HG03432 (cell line): ENCODE measurements around the gene GAN.

ENCODE experiments used
- ATAC-seq: cut with Tn5 transposase; IDR thresholded peaks from one replicate; pipeline ENCODE4 v1.9.1; 2021; ENCODE audit warnings: mild to moderate bottlenecking, moderate library complexity; ENCODE audit not compliant: unreplicated experiment

Gene GAN, protein sequence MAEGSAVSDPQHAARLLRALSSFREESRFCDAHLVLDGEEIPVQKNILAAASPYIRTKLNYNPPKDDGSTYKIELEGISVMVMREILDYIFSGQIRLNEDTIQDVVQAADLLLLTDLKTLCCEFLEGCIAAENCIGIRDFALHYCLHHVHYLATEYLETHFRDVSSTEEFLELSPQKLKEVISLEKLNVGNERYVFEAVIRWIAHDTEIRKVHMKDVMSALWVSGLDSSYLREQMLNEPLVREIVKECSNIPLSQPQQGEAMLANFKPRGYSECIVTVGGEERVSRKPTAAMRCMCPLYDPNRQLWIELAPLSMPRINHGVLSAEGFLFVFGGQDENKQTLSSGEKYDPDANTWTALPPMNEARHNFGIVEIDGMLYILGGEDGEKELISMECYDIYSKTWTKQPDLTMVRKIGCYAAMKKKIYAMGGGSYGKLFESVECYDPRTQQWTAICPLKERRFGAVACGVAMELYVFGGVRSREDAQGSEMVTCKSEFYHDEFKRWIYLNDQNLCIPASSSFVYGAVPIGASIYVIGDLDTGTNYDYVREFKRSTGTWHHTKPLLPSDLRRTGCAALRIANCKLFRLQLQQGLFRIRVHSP

DNA sequence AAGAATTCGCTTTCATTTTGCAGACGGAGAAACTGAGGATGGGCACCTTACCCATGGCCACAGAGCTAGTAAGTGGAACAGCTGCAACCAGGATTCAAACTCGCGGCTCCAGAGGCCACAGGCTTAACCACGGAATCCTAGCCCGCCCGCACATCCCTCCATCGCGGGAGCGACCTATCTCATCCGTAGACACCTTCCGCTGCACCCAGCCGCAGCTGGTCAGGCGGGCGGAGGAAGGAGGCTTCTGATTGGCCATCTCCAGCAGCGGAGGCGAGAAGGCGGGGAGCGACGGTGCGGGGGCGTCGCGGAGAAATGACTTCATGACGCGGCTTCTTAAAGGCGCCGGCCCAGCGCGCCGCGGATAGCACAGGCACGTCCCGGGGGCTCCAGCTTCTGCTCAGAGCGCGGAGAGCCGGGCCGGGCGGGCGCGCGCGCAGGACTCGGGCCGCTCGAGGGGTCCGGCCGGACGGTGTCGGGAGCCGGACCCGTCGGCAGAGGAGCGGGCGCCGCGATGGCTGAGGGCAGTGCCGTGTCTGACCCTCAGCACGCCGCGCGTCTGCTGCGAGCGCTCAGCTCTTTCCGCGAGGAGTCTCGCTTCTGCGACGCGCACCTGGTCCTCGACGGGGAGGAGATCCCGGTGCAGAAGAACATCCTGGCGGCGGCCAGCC, at the start of gene GAN:
TSS of gene GAN (plus strand) at position 360 of the 668 bp plus-strand sequence. CDS start at position 512, 152 bp downstream.
- ATAC-seq, result peak; percentile 97

DNA sequence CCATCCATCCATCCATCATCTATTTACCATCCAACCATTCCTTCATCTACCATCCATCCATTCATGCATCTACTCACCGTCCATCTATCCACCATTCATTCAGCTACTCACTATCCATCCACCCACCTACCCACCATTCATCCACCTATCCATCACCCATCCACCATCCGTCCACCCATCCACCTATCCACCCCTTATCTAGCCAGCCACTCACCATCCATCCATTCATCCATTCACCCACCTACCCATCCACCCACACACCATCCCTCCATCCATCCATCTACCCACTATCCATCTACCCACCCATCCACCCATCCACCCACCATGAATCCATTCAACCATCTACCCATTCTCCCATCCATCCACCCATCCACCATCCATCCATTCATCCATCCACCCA, 49.7 kb upstream of the GAN start:
- ATAC-seq, result no peak

DNA sequence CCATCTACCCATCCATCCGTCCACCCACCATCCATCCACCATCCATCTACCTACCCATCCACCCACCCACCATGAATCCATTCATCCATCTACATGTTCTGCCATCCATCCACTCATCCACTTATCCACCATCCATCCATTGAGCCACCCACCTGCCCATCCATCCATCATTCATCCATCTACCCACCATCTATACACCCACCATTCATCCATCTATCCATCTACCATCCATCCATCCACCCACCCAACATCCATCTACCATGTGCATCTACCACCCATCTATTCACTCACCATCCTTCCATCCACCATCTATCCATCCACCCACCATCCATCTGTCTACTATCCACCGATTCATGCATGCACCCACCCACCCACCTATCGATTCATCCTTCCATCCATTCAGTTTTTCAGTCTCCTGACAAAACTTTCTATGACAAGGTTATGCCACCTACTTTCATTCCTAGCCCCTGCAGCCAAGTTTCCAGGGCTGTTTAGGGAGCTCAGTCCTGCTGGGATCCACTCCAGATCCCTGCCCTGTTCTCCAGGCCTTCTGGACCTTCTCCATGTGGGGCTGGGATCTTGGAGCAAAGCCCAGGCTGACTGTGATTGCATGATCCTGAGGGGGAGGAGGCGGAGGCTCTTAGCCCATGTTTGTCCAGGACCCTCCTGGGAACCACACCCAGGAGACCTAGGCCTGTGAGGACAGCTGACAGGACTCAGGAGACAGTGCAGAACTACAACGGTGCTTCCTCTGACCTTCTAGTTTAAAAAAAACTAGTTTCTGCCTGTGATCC, 48.9 kb upstream of the GAN start:
- no peak for ATAC-seq

DNA sequence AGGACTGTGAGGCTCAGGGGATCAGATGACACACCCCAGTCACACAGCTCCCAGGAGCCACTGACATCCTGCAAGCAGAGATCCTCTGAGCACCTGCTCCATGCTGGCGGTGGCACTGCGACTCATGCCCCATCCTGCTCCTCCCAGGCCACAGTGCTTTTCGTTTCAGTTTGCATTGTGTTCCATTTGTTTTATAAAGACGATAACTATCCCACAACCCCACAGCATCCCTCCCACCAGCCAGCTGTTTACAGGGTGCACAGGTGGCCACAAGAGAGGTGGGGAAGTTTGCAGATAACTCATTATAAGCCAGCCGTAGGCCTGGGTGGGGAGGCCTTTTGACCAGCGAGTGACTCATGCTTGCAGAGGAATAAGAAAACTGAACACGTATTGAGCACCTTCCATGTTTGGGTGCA, 48.1 kb upstream of the GAN start:
- peak; percentile 57 for ATAC-seq

DNA sequence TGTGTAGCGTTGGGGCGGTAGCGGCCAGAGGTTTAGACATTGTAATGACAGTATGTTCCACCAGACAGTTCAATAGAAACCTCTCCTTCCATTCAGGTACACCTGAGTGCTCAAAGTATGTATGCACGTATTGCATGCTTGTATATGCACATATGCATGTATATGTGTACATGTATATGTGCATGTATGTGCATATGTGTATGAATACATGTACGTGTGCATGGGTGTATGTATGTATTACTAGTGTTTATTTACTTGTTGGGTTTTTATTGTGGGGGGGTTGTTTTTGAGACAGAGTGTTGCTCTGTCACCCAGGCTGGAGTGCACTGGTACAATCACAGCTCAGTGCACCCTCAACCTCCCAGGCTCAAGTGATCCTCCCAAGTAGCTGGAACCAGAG, 46.3 kb upstream of the GAN start:
- no peak for ATAC-seq

DNA sequence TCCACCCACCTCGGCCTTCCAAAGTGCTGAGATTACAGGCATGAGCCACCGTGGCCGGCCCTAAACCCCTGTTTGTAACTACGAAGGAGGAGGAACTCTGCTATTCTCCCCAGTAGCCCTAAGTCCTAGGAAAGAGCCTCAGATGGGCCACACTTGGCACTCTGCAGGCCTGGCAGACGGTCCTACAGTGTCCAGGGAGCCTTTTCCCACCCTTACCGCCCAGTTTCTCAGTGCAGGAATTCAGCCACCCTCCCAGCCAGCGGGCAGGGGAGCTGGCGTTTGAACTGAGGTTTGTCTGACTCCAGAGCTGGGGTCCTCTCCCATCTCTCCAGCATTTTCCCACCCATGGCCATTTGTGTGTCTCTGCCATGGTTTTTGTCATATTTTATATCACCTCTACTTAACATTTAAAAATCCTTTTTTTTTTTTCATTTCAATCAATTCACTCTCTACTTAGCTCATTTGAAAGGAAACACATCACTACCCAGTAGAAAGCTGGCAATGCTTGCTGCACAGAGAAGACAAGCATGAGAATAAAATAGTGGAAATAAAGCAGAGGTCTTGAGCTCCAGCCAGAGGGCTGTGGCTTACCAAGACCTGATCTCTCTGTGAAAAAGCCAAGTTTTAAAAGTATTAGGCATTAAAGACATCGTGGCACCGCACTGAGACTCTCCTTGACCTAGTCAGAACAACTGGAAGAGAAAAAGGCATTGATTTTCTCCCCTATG, 41.4 kb upstream of the GAN start:
- ATAC-seq, result no peak

DNA sequence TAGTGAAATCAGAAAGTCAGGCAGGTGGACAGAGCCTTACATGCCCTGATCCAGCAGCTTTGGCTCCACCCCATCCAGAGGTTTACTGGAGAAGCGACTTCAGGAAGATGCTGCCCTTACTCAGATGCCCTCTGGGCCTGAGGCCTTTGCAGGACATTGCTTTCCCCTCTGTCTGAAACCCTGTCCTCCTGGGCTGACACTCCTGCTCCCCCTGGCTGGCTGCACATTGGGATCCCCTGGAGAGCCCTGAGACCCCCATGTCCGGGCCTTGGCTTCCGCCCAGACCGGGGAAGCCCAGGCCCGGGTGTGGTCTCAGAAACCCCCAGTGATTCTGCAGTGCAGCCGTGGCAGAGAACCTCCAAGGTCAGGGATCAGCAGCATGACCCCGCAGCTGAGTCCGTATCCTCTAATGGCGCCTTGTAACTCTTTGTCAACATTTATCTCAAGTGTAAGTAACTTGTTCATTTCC, 39.7 kb upstream of the GAN start:
- ATAC-seq, result no peak

DNA sequence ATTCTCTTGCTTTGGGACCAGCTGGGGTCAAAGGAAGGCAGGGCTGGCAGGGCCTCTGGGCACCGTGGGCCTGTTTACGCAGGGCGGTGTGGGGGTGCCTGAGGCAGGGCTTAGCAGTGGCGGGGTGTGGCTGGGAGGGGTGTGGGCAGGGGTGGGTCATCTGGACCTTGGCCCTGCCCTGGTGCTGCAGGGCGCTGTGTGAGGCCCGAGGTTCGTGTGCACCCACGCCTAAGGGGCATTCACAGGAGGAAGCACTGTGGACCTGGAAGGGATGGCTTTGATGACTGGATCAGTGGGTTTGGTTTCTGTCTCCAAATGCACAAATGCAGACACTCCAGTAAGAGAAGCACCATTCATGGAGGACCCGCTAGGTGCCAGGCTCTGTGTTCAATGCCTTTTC, 39.0 kb upstream of the GAN start:
- no peak for ATAC-seq

DNA sequence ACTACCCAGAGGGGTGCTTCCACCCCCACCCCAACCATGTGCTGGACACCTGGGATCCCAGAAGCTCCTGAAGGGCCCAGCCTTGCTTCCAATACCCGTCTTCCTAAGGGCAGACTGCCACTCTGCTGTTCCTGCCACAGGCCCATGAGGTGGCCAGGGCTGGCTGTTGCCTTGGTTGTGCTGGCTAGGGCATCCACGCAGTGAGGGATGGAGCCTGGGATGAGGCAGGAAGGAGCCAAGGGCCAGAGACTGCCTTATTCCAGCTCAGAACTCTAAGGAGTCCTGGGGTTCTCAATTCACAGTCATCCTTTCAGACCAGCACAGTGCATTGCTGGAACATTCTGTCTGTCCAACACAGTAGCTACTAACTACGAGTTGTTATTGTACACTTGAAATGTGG, 38.4 kb upstream of the GAN start:
- no peak for ATAC-seq

DNA sequence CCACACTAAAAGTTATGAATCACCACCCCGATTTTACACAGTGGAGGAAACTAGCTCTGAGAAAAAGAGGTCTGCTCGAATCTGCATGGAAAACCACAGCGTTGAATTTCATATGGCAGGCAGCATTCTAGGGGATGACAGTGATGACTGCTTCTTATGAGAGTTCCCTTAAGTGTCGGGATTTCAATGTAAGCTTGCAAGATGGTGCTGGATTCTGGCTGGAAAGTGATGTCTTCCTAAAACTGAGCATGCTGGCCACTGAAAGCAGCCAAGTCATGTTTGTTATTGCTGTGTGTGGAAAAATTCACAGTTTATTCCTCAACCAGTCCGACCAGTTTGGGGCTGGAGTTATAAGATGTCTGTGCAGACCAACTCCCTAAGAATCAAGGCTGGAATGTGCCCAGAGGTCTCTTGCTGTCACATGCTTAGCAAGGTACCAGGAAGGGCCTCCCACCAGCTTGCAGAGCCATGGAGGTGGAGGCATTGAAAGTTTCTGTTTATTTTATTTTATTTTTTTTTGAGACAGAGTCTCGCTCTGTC, 37.2 kb upstream of the GAN start:
- ATAC-seq, result no peak

DNA sequence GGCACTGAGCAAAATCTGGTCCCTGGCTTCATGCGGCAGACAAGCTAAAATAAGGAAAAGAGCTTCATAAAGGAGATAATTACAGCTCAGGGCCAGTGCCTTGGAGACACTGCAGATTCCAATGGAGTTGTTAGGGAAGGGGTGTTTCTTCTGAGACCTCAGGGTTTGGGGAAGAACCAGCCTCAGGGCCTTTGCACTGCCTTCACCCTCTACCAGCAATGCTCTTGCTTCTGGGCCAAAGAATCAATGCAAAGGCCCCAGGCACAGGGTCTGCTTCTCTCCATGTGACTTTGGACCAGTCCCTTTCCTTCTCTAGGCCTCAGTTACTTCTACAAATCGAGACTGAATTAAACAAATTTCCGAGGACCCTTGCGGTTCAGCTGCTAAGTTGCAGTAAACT, 36.2 kb upstream of the GAN start:
- ATAC-seq, result no peak

DNA sequence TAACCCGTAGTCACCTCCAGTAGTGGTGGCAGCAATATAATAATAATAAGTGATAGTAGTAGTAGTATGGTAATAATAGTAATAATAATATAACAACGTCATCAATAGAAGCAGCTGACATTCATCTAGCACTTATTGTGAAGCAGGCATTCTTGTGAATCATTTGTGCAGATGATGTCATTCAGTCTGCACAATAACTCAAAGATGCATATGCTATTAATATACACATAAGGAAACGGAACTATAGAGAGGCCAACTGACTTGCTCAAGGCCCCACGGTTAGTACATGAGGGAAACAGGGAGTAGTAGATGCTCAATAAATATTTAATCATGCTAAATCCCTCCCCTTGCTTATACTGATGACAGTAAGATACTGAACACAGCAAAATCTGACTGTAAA, 35.4 kb upstream of the GAN start:
- no peak for ATAC-seq

DNA sequence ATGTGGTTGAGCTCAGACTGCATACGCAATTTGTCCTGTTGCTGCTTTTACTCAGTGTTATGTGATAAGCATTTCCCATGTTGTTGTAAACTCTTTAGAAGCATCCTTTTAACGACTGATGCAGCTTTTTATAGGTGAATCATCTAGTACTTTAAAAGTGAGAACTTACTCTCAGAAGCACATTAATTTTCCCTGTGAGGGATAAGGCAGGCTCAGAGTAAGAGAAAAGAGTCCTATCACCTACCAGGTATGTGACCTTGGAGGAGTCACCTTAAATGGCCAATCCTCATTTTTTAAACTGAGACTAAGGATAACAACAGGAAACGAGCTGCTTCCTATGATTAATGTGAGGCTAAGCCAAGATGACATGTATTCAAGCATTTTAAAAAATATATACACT, 34.4 kb upstream of the GAN start:
- ATAC-seq, result no peak

DNA sequence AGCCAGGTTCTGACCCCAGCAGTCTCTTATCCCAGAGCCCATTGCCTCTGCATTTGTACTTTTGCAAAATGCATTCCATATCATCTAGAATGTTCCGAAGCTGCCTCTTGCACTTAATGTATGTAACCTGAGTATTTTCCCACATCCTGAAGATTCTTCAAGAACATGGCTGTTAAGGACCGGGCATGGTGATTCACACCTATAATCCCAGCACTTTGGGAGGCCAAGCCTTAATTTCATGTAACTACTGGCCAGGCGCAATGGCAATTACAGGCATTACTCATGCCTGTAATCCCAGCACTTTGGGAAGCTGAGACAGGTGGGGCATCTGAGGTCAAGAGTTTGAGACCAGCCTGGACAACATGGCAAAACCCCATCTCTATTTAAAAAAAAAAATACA, 31.7 kb upstream of the GAN start:
- ATAC-seq, result no peak

DNA sequence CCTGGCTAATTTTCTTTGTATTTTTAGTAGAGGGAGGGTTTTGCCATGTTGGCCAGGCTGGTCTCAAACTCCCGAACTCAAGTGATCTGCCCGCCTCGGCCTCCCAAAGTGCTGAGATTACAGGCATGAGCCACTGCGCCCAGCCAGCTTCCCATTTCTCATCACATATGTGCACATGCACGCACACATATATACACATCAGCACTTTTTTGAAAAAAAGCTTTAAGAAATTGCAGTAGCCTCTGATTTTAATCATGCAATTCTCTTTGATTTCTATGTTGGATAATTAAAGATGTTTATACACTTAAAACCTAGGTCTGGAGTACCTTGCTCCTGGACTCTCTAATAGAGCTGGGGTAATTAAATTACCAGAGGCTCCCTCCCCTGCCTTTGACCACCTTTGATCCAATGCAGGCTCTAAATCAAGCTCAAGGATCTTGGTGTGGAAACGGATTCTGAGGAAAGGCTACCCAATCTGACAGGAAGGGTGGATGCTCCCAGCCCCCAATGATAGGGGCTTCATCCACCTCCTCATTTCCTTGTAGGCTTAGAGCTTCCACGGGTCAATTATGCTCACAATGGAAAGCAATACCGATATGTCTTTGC, 29.7 kb upstream of the GAN start:
- ATAC-seq, result no peak

DNA sequence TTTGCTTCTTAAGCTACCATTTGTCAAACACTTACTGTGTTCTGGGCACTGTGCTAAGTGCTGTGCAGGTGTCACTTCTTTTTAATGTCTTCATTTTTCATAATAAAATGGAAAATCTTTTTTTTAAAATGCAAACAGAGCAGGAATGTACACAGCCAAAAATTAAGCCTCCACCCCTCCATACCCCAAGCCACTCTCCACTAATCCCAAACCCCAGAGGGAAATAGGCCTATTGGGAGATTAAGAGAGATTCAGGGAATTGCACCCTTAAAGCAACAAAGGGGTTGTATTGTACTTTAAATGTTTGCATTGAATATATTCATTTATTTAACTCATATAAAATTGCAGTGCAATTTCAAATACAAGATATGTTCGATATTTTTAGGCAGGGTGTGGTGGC, 28.6 kb upstream of the GAN start:
- ATAC-seq, result no peak

DNA sequence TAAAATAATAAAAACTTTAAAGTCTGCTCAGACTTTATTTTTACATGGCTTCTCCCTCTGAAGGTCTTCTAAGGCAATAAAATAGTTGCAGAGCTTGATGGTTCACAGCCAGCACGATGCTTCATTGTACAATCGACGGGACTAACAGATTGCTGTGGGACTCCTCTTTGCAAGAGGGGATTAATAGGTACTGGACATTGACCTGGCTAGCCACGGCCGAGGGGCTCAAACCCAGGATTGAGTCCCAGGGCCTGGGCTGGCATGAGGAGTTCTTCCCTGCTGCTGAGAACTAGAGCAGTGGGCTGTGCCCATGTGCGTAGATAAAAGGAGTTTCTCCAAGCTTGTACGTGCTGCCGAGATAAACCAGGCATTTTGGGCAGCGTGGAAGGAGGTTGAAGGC, 23.6 kb upstream of the GAN start:
- ATAC-seq, result no peak

DNA sequence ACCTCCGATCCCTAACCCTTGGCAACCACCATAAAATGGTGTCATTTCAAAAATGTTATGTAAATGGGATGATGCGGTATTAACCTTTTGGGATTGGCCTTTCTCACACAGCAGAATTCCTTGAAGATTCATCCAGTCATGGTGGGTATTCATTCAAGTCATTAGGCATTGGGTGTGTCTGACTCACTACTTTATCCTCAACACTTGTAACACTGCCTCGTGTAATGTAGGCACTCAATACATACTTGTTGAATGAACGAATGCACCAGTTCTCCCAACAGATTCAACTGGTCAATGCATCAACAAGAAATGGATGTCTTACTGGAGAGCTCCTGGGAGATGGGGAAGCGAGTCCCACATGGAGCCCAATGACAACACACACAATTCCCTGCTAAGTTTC, 21.8 kb upstream of the GAN start:
- no peak for ATAC-seq

DNA sequence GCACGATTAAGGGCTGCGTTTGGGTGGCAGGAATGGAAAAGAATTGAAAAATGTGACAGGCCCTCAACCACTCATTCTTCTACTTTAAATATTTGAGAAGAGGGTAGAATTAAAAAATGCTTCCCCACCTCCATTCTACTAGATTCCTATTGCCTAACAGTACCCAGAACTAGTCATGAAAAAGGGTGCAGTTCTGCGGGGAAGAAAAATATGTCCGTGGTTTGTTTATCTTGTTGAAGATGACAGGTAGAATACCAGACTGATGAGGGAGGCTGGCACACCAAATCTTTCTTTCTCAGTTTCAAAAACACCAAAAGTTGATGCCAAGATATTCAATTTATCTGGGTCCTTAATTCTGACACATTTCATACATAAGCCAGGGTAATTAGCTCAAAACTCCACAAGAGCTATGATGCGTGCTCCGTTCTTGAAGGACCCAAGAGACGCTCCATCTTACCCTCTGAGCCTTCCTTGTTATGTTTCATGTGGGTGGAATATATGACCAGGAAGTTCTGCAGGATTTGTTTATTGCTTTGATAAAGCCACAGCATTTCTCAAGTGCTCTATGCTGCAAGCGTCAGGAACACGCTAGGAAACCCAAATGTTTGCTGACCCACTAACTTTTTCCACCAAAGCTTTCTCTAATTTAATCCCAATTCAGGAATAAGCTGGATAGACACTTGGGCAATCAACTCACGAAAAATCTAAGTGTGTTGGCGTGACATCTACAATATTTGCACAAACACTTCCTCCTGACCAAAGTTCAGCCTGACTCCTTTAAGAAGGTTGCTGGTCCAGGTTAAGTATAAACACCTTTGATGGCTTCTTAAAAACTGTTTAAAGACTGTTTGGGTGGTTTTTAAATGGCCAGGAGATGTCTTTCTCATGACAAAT, 20.6 kb upstream of the GAN start:
- ATAC-seq, result no peak
